HG03025 (cell line): ENCODE results near the gene SRP14.
"Not testable (repeated sequence)": the region's sequence is repeated elsewhere in the genome, so short reads cannot be mapped to it uniquely, and the experiment has no call there.

Experiments
- ATAC-seq: cut with Tn5 transposase; IDR thresholded peaks from one replicate; pipeline ENCODE4 v1.9.1; 2021; ENCODE audit warnings: mild to moderate bottlenecking, moderate library complexity; ENCODE audit not compliant: unreplicated experiment, low FRiP score

SRP14 gene

GRCh38 chr15:40038638-40039543 lies at the start of gene SRP14:
SRP14 (minus strand) TSS chr15:40039181; CDS start chr15:40039116, 65 bp downstream.
- ATAC-seq, result peak; percentile 91

DNA sequence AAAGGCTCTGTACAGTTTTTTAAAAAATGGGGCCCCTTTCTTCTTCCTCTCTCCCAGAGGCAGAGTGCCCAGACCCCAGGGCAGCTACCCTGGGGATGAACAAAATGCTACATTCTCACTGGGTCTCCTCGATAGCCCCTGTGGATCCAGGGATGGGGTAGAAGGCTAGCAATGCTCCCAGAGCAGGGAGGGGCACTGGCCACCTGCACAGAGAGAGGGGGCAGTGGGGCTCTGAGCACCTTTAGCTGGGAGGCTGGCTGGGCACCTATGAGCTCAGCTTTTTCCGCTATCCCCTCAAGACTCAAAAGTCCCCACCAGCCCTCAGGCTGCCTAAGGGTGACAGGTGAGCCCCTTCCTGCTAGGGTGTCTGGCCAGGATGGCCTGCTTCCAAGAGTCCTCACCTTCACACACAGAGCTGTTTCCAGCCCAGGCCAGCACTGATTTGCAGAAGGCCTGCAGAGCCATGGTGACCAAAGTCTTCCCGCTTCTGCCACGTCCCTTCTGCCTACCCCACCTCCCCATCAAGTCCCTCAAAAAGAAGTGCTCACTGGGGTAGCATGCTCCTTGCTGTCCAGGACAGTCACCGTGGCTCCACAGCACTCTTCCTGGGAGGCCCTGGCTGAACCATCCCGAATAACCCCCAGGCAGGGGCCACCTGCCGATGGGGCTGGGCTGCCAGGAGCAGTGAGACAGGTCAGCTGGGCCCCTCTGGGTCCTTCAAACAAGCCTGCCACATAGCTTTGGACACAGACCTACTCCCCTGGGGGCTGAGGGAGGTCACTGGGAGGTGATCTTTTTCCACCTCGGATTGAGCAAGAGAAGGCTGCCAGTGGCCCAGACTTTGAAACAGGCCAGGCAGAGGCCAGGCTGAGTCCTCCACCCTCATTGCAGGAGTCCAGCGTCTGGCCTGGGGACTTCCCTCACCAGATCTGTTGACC lies 49.3 kb upstream of the SRP14 start:
- ATAC-seq, result no peak

GRCh38 chr15:40087068-40087810 lies 48.3 kb upstream of the SRP14 start:
- ATAC-seq, result no peak

- ATAC-seq, result no peak
These were observed 46.3 kb upstream of the SRP14 start for GRCh38 chr15:40085266-40085665.

DNA sequence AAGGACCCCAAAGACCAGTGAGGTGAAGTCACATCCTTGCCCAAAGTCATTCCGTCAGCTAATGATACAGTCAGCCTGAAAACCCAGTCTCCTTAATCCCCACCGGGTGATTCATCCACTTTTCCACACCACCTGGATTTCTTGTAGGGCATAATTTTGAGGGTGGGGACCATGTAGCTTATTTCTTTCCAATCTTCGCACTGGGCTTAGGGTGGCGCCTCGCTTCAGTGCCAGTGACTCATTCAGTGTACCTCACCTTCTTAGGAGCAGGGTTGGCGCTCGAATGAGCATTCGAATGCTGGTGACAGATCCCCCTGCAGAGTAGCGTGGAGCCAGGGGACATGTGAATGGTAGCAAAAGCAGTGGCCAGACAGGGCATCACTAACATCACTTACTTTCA lies 45.7 kb upstream of the SRP14 start:
- ATAC-seq, result no peak

GRCh38 chr15:40082195-40082883 lies 43.4 kb upstream of the SRP14 start:
- no peak for ATAC-seq

DNA sequence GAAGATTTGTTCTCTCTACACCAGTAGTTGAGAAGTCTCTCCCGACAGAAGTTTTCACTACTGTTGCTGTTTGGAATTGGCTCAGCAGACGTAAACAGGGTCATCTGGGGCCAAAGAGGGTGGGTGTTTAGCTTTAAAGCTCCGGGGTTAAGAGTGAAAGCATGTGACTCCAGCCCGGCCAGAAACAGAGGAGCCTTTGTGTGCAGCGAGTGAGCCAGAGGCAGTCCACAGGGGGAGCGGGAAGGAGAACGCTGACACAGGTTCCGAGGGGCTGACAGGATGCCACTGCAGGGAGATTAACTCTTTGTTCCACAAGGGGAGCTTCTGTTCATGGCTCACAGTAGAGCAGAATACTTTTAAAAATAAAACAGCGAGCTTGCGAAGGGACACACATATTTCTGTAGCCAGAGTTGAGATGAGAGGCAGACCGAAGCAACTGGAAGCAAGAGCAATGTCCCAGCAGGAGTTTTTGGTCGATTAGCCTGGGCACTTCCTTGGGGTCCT lies 42.8 kb upstream of the SRP14 start:
- no peak for ATAC-seq

GRCh38 chr15:40080847-40081246 lies 41.9 kb upstream of the SRP14 start:
- ATAC-seq, result no peak

DNA sequence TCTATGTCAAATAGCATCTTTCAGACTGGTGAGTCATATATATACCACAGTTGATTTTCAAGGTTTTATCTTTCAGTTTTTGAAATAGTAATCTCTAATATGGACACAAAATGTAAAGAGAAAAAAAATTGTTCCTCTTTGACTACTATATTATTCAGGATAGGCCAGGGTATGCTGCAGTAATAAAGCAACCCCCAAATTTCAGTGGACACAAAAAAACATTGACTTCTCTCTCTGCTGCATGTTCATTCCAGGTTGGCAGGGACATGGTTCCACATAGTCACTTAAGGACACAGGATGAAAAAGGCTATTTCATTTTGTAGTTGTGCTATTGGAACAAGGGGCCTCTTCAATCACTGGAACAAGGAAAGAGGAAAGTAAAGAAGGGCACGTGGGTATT lies 41.1 kb upstream of the SRP14 start:
- no peak for ATAC-seq

DNA sequence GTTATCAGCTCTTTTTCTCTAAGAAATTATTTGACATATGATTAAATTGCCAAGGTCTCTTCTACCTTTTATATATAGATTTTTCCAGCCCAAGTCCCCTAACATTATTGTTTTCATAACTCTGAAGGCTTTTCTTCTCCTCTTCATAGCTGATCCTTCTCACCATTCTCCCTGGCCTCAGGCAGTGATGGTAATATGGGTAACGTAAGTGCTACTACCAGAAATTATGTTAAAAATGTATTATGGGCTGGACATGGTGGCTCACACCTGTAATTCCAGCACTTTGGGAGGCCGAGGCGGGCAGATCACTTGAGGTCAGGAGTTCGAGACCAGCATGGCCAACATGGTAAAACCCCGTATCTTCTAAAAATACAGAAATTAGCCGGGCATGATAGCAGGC lies 40.5 kb upstream of the SRP14 start:
- ATAC-seq, result no peak

- no peak for ATAC-seq
These were observed 36.5 kb upstream of the SRP14 start for GRCh38 chr15:40075298-40076044.

DNA sequence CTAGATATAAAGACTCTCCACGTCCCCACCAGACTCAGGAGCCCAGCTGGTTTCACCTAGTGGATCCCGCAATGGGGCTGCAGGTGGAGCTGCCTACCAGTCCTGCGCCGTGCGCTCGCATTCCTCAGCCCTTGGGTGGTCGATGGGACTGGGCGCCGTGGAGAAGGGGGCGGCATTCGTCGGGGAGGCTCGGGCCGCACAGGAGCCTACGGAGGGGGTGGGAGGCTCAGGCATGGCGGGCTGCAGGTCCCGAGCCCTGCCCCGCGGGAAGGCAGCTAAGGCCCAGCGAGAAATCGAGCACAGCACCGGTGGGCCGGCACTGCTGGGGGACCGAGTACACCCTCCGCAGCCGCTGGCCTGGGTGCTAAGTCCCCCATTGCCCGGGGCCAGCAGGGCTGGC lies 35.7 kb upstream of the SRP14 start:
- ATAC-seq, result not testable (repeated sequence)

DNA sequence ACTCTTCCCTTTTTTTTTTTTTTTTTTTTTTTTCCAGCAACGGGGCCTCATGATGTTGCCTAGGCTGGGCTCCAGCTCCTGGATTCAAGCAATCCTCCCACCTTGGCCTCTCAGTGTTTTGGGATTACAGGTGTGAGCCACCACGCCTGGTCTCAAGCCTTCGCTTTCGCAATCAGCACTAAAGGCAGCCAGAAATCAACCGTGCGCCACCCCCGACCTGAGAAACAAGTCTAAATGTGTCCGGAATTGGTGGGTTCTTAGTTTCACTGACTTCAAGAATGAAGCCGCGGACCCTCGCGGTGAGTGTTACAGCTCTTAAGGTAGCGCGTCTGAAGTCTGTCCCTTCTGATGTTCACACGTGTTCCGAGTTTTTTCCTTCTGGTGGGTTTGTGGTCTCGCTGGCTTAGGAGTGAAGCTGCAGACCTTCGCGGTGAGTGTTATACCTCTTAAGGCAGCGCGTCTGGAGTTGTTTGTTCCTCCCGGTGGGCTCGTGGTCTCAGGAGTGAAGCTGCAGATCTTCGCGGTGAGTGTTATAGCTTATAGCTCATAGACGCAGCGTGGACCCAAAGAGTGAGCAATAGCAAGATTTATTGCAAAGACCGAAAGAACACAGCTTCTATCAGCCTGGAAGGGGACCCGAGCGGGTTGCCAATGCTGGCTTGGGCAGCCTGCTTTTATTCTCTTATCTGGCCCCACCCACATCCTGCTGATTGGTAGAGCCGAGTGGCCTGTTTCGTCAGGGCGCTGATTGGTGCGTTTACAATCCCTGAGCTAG lies 34.9 kb upstream of the SRP14 start:
- not testable (repeated sequence) for ATAC-seq

DNA sequence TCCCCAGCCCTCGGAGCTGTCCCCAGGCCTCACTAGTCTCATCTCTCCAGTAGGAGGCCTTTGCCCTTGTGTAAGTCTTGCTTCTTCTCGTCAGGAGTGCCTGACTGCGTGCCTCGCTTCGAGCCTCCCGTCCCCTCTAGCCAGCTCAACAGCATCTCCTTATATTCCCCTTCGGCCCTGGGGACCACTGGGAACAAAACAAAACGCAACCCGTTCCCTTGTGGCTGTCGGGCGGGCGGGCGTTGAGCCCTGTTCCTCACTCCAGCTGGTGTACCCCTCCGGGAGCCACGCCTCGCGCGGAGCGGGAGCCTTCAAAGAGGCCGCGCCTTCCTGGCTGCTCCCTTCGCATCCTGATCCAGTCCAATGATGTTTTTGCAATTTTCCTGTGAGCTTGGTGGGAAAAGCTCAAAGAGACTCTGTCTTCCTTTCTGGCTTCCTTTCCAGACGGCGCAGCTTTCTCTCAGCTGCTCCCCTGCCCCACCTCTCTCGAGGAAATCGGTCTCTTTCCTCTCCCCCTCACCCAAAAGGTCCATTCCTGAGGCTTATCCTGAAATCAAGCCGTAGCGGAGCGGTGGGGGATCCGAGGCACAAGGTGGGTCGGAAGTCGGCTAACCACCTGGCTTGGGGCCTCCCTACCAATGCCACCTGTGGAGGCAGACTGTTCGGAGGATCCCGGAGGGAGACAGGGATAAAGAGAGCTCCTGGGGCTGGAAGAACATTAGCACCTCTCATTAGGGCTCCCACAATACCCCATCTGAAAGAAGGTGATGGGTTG lies 33.4 kb upstream of the SRP14 start:
- ATAC-seq, result no peak

- ATAC-seq, result no peak
These were observed 31.7 kb upstream of the SRP14 start for GRCh38 chr15:40070608-40071218.

DNA sequence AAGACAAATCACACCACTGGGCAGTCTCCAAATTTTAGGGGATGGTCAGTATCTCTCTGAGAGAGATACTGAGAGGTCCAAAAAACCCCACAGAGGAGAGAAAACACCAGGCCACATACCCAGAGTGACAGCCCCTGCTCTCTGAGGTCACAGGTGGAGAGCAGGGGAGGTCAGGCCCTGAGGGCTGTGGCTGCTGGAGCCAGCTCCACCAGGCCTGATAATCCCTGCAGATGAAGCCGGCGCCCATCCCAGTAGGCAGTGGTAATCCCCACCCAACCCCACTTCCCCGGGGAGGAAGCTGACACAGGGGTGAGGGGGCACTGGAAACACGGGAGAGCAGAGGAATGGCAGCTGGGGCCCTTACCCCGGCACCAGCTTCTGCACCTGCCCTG lies 31.2 kb upstream of the SRP14 start:
- no peak for ATAC-seq
